Chondrocyte (in vitro differentiated cells): Measurements from ENCODE around the gene LMTK2. TPM values are rescaled to one million over a fixed set of nuclear protein-coding genes. Genes with fewer than 3 reads are reported as not detected.

Experiments
- DNase-seq: peaks from one replicate; pipeline ENCODE4 v3.0.0; 2021; ENCODE audit warnings: mixed read lengths, low spot score
- H3K27ac Mint-ChIP-seq: one replicate; pipeline ENCODE4 v1.8.0; 2021; ENCODE audit warnings: mild to moderate bottlenecking, moderate library complexity, mixed read lengths; ENCODE audit not compliant: unreplicated experiment
- H3K27me3 Mint-ChIP-seq: 2 replicates; pipeline ENCODE4 v1.8.0; 2021; ENCODE audit warnings: low read depth, mixed read lengths
- H3K36me3 Mint-ChIP-seq: 2 replicates; pipeline ENCODE4 v1.8.0; 2021; ENCODE audit warnings: low read depth, mixed read lengths
- H3K4me1 Mint-ChIP-seq: 2 replicates; pipeline ENCODE4 v1.8.0; 2021; ENCODE audit warnings: low read depth, mild to moderate bottlenecking, mixed read lengths
- H3K4me3 Mint-ChIP-seq: one replicate; pipeline ENCODE4 v1.8.0; 2021; ENCODE audit warnings: mild to moderate bottlenecking, moderate library complexity, mixed read lengths; ENCODE audit not compliant: unreplicated experiment
- H3K9me3 Mint-ChIP-seq: 2 replicates; pipeline ENCODE4 v1.8.0; 2021; ENCODE audit warnings: low read depth, mixed read lengths
- total RNA-seq: library from RNA; stranded (reverse); gene quantifications from 3 replicates; pipeline ENCODE4 v1.2.1, GENCODE V29; 2021
- TF ChIP-seq, protein P1 (sequence below): fragments of 200-600 bp; sonication (generic); IDR thresholded peaks from 2 replicates; pipeline ENCODE4 v1.5.0; 2021; ENCODE audit warnings: antibody characterized with exemption, mild to moderate bottlenecking, moderate library complexity

Gene LMTK2
- total RNA-seq, 1 donor from 2014 or later = 15.0 TPM

- no peak for DNase-seq
Measured at GRCh38 chr7:98196706-98197605, 90.3 kb downstream of the LMTK2 start.

GRCh38 chr7:98199131-98199530, 92.5 kb downstream of the LMTK2 start:
- Mint-ChIP-seq H3K36me3 (peaks cover 8% of the 10 kb centered on the region), H3K27ac (no peak overlapping the region), H3K9me3 (peaks cover 5% of the 10 kb centered on the region), H3K4me3 (no peak overlapping the region), H3K4me1 (peaks cover 25% of the 10 kb centered on the region), H3K27me3 (no peaks in the 10 kb centered on the region)
- TF ChIP-seq, protein P1, sequence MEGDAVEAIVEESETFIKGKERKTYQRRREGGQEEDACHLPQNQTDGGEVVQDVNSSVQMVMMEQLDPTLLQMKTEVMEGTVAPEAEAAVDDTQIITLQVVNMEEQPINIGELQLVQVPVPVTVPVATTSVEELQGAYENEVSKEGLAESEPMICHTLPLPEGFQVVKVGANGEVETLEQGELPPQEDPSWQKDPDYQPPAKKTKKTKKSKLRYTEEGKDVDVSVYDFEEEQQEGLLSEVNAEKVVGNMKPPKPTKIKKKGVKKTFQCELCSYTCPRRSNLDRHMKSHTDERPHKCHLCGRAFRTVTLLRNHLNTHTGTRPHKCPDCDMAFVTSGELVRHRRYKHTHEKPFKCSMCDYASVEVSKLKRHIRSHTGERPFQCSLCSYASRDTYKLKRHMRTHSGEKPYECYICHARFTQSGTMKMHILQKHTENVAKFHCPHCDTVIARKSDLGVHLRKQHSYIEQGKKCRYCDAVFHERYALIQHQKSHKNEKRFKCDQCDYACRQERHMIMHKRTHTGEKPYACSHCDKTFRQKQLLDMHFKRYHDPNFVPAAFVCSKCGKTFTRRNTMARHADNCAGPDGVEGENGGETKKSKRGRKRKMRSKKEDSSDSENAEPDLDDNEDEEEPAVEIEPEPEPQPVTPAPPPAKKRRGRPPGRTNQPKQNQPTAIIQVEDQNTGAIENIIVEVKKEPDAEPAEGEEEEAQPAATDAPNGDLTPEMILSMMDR = no peak
- no peak for DNase-seq

More at GRCh38 chr7:98196706-98197605, 90.3 kb downstream of the LMTK2 start:
- H3K4me1 Mint-ChIP-seq = peaks cover 29% of the 10 kb centered on the region
- peaks cover 5% of the 10 kb centered on the region for H3K9me3 Mint-ChIP-seq
- no peak overlapping the region for H3K4me3 Mint-ChIP-seq
- H3K27ac Mint-ChIP-seq = no peak overlapping the region
- TF ChIP-seq, protein P1 = no peak
- H3K36me3 Mint-ChIP-seq = peaks cover 14% of the 10 kb centered on the region
- H3K27me3 Mint-ChIP-seq = no peaks in the 10 kb centered on the region

DNA sequence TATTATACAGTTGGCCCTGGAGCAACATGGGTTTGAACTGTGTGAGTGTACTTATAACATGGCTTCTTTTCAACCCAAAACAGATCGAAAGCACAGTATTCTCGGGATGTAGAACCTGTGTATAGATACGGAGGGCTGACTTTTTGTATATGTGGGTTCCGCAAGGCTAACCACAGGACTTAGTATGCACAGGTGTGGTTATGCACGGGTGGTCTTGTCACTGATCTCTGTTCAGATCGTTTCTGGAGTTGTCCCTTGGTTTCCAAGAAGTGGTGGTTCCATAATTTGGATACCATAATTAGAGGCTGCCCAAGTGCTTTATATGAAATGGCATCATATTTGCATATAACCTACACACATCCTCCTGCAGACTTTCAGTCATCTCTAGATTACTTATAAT, 93.7 kb downstream of the LMTK2 start:
- no peak overlapping the region for H3K4me3 Mint-ChIP-seq
- DNase-seq = no peak
- H3K4me1 Mint-ChIP-seq = peaks cover 15% of the 10 kb centered on the region
- TF ChIP-seq, protein P1 = no peak
- H3K27me3 Mint-ChIP-seq = no peaks in the 10 kb centered on the region
- H3K9me3 Mint-ChIP-seq = peaks cover 5% of the 10 kb centered on the region
- peaks cover 12% of the 10 kb centered on the region for H3K36me3 Mint-ChIP-seq
- H3K27ac Mint-ChIP-seq = no peak overlapping the region

DNA sequence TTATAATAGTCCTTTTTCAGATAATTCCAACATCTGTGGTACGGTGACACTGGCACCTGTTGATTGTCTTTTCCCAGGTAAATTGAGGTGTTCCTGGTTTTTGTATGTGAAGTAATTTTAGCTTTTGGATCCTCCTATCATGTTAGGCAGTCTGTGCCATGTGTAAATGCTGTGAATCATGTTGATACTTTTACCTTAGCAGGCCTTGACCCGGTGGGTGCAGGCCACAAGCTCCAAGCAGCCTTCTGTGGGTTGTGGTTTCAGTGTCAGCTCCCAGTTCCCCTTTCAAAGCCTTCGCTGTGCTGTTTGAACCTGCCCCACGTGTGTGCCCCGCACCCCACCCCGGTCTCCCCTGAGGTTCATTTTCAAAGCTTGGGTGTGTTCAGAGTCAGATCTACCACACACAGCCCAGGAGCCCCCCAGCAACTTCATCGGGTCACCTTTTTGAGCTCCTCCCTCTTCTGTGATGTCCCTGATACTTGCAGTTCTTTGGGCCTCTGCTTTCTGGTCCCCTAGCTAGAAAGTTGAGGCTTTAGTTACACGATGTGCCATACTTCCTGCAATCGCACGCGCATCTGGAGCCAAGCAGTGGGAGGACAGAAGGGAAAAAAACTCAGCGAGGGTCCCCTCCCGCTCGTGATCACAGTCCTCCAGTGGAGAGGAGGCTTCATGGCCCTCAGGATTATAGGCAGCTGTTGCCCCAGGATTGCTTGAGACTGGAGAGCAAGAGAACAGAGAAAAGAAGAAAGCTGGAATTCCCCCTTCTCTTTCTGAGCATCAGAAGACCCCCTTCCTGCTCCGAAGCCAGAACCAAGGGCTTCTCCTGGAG, 95.9 kb downstream of the LMTK2 start:
- H3K27ac Mint-ChIP-seq = no peak overlapping the region
- H3K4me1 Mint-ChIP-seq = peaks cover 9% of the 10 kb centered on the region
- peaks cover 5% of the 10 kb centered on the region for H3K9me3 Mint-ChIP-seq
- H3K4me3 Mint-ChIP-seq = no peak overlapping the region
- DNase-seq = no peak
- TF ChIP-seq, protein P1 = no peak
- H3K27me3 Mint-ChIP-seq = no peaks in the 10 kb centered on the region
- H3K36me3 Mint-ChIP-seq = peaks cover 16% of the 10 kb centered on the region
